DND-41 (cell line): ENCODE measurements around the gene ARMC9.

Experiments used
- ATAC-seq: fragments of 200-7000 bp; cut with Tn5 transposase; 3 replicates; pipeline ENCODE4 v1.9.1; 2021; ENCODE audit warnings: low read depth; ENCODE audit not compliant: insufficient read depth
- DNase-seq: peaks from one replicate; pipeline ENCODE4 v3.0.0-alpha.2; 2020
- H2AFZ ChIP-seq: 2 replicates; pipeline ENCODE4 v1.6.0; 2012; ENCODE audit warnings: low read depth, low read length
- H3K27ac ChIP-seq: 2 replicates; pipeline ENCODE4 v1.5.1; 2012; ENCODE audit warnings: low read length, inconsistent platforms
- H3K27me3 ChIP-seq: fragments of 200-600 bp; sonication (generic); 2 replicates; pipeline ENCODE4 v1.6.0; 2012; ENCODE audit warnings: low read length, mild to moderate bottlenecking, inconsistent platforms; ENCODE audit not compliant: insufficient read depth, poor library complexity
- H3K36me3 ChIP-seq: 2 replicates; pipeline ENCODE4 v1.5.1; 2012; ENCODE audit warnings: low read length, inconsistent platforms; ENCODE audit not compliant: insufficient read depth
- H3K4me1 ChIP-seq: 2 replicates; pipeline ENCODE4 v1.5.1; 2012; ENCODE audit warnings: mild to moderate bottlenecking, low read length; ENCODE audit not compliant: insufficient read depth
- H3K4me2 ChIP-seq: 2 replicates; pipeline ENCODE4 v1.6.0; 2012; ENCODE audit warnings: mild to moderate bottlenecking, moderate library complexity, low read length, inconsistent platforms; ENCODE audit not compliant: insufficient read depth
- H3K4me3 ChIP-seq, 2 experiments: fragments of 200-600 bp in 1 of 2; shearing (Covaris generic) in 1 of 2; 2 replicates each; pipeline ENCODE4 v1.5.1; 2012 to 2016; ENCODE audit warnings: inconsistent platforms in 2 of 2, low read length in 2 of 2, mild to moderate bottlenecking in 2 of 2, low read depth in 1 of 2, moderate library complexity in 1 of 2
- H3K79me2 ChIP-seq: 2 replicates; pipeline ENCODE4 v1.6.0; 2012; ENCODE audit warnings: low read length, inconsistent platforms; ENCODE audit not compliant: insufficient read depth
- H3K9ac ChIP-seq: 2 replicates; pipeline ENCODE4 v1.6.0; 2012; ENCODE audit warnings: low read depth, mild to moderate bottlenecking, inconsistent platforms, low read length, moderate library complexity
- H3K9me3 ChIP-seq: 2 replicates; pipeline ENCODE4 v1.5.1; 2012; ENCODE audit warnings: low read length, moderate library complexity, mild to moderate bottlenecking, inconsistent platforms; ENCODE audit not compliant: insufficient read depth, severe bottlenecking
- H4K20me1 ChIP-seq: 2 replicates; pipeline ENCODE4 v1.6.0; 2012; ENCODE audit warnings: low read length; ENCODE audit not compliant: insufficient read depth
- CTCF ChIP-seq: IDR thresholded peaks from 2 replicates; pipeline ENCODE4 v1.5.1; 2012; ENCODE audit warnings: borderline replicate concordance, low read length, moderate library complexity, mild to moderate bottlenecking; ENCODE audit not compliant: poor library complexity, severe bottlenecking; ENCODE audit errors: extremely low read depth
- EZH2 ChIP-seq: IDR thresholded peaks from 3 replicates; pipeline ENCODE4 v1.6.1; 2012; ENCODE audit warnings: borderline replicate concordance, low read depth, mild to moderate bottlenecking, moderate library complexity, low read length, inconsistent platforms; ENCODE audit not compliant: severe bottlenecking

ARMC9 gene

DNA sequence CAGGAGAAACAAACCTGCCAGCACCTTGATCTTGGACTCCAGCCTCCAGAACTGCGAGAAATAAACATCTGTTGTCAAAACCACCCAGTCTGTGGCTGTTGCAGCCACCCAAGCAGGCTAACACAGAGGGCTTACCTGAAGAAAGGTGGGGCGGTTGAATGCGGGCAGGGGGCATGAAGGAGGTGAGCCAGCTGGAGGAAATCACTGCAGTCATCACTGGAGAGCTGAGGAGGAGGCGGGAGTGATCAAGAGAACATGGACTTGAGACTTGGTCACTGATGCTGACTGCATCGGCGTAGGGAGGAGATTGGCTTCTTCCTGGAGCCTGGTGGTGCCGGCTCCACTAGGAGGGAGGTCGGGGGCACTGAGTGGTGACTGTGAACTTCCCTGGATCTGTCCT, 14.6 kb upstream of the ARMC9 start:
- Histone ChIP-seq H3K4me1 (no peaks in the 10 kb centered on the region), H3K9ac (no peak overlapping the region), H2AFZ (no peak overlapping the region), H3K27me3 (no peaks in the 10 kb centered on the region), H3K79me2 (no peaks in the 10 kb centered on the region), H3K36me3 (no peaks in the 10 kb centered on the region), H3K9me3 (no peaks in the 10 kb centered on the region), H3K4me3 (no peak overlapping the region), H3K27ac (no peak overlapping the region), H4K20me1 (no peaks in the 10 kb centered on the region), H3K4me2 (no peak overlapping the region)
- TF ChIP-seq CTCF (no peak), EZH2 (no peak)
- no peak for ATAC-seq
- no peak for DNase-seq

DNA sequence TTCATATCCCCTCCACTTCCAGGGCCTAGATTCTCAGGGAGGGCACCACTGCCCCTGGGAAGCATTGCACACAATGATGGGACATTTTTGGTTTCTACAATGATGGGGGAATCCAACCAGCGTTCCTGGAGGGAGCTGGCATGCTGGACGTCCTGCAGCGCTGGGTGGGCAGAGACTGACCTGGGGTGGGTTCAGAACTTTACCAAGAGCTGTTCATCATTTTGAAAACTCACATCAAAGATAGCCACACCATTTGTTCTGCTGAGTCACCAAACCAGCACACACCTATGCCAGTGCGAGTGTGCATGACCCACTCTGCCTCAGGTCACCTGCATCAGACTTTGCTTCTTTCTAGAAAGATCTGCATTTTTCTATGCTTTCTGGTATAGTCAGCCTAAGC, 14.1 kb upstream of the ARMC9 start:
- Histone ChIP-seq H3K9ac (no peak overlapping the region), H3K9me3 (no peaks in the 10 kb centered on the region), H3K4me3 (no peak overlapping the region), H4K20me1 (no peaks in the 10 kb centered on the region), H3K27me3 (no peaks in the 10 kb centered on the region), H3K79me2 (no peaks in the 10 kb centered on the region), H3K4me2 (no peak overlapping the region), H3K4me1 (no peaks in the 10 kb centered on the region), H3K36me3 (no peaks in the 10 kb centered on the region), H2AFZ (no peak overlapping the region), H3K27ac (no peak overlapping the region)
- DNase-seq (no peak), ATAC-seq (no peak)
- TF ChIP-seq CTCF (no peak), EZH2 (no peak)

GRCh38 chr2:231185050-231185725, 13.2 kb upstream of the ARMC9 start:
- H2AFZ ChIP-seq: no peak overlapping the region

More at GRCh38 chr2:231185050-231185725, 13.2 kb upstream of the ARMC9 start:
- H3K27ac ChIP-seq: no peak overlapping the region
- ATAC-seq (no peak), DNase-seq (no peak)
- no peaks in the 10 kb centered on the region for H3K79me2 ChIP-seq
- H3K4me3 ChIP-seq: no peak overlapping the region
- no peaks in the 10 kb centered on the region for H3K27me3 ChIP-seq
- H4K20me1 ChIP-seq: no peaks in the 10 kb centered on the region
- no peak overlapping the region for H3K9ac ChIP-seq
- no peak overlapping the region for H3K4me2 ChIP-seq
- no peak for TF ChIP-seq CTCF
- TF ChIP-seq EZH2: no peak
- no peaks in the 10 kb centered on the region for H3K4me1 ChIP-seq
- H3K36me3 ChIP-seq: no peaks in the 10 kb centered on the region
- no peaks in the 10 kb centered on the region for H3K9me3 ChIP-seq
